ENCODE results near the gene GRAMD2A.

GRAMD2A gene

GRCh38 chr15:72216079-72216478 is 18.5 kb upstream of the GRAMD2A start:
- DNase-seq = no peak

- DNase-seq = no peak
Measured at GRCh38 chr15:72207558-72208085, 10.0 kb upstream of the GRAMD2A start.

- DNase-seq = no peak
Measured at GRCh38 chr15:72206677-72207000, 9.1 kb upstream of the GRAMD2A start.

- DNase-seq = no peak
Measured at GRCh38 chr15:72205896-72206676, 8.5 kb upstream of the GRAMD2A start.

GRCh38 chr15:72205273-72205672 is 7.7 kb upstream of the GRAMD2A start:
- DNase-seq = no peak

GRCh38 chr15:72203507-72203837 is 5.9 kb upstream of the GRAMD2A start:
- DNase-seq = no peak

- DNase-seq = no peak
Measured at GRCh38 chr15:72202801-72203506, 5.4 kb upstream of the GRAMD2A start.

GRCh38 chr15:72202302-72202701 is 4.7 kb upstream of the GRAMD2A start:
- DNase-seq = no peak

GRCh38 chr15:72201391-72201921 is 3.9 kb upstream of the GRAMD2A start:
- no peak for DNase-seq

- no peak for DNase-seq
Measured at GRCh38 chr15:72200395-72201237, 3.0 kb upstream of the GRAMD2A start.

- DNase-seq = peak; percentile 81
Measured at GRCh38 chr15:72199721-72200212, 2.2 kb upstream of the GRAMD2A start.

- DNase-seq = no peak
Measured at GRCh38 chr15:72199205-72199515, 1.6 kb upstream of the GRAMD2A start.

GRCh38 chr15:72198356-72199204 is 993 bp upstream of the GRAMD2A start:
- no peak for DNase-seq

- DNase-seq = no peak
Measured at GRCh38 chr15:72197041-72197459, 537 bp downstream of the GRAMD2A start.

GRCh38 chr15:72196409-72197040 is 1.1 kb downstream of the GRAMD2A start:
- no peak for DNase-seq

- no peak for DNase-seq
Measured at GRCh38 chr15:72195101-72195511, 2.5 kb downstream of the GRAMD2A start.

GRCh38 chr15:72193836-72194396 is 3.7 kb downstream of the GRAMD2A start:
- no peak for DNase-seq

GRCh38 chr15:72192416-72192815 is 5.2 kb downstream of the GRAMD2A start:
- DNase-seq = no peak

GRCh38 chr15:72189250-72189902 is 8.2 kb downstream of the GRAMD2A start:
- DNase-seq = no peak

- DNase-seq = no peak
Measured at GRCh38 chr15:72184165-72184811, 13.3 kb downstream of the GRAMD2A start.
